Naive thymus-derived CD4-positive, alpha-beta T cell (primary cell): ENCODE results near the gene SLC26A8. TPM values are rescaled to one million over a fixed set of nuclear protein-coding genes. Genes with fewer than 3 reads are reported as not detected.

Source experiments
- ATAC-seq: fragments of 150-1000 bp; cut with Tn5 transposase; 2 replicates; pipeline ENCODE4 v1.10.0; 2021; ENCODE audit warnings: mild to moderate bottlenecking, moderate library complexity
- CTCF ChIA-PET: fragments of 350-600 bp; sonication (Branson Sonifier 250); formaldehyde crosslinking; loops from one replicate; lab custom pipeline; 2021; ENCODE audit warnings: antibody characterized with exemption; lab: Charles Lee
- POLR2A ChIA-PET: fragments of 350-600 bp; sonication (Branson Sonifier 250); formaldehyde crosslinking; loops from one replicate; lab custom pipeline; 2021; ENCODE audit warnings: antibody characterized with exemption, inconsistent platforms; lab: Charles Lee
- DNase-seq, 9 donors: peaks; one replicate each; pipeline versions ENCODE4 v3.0.0 to v3.0.0-alpha.2; 2020 to 2022; ENCODE audit warnings: mixed read lengths in 1 of 9
- H3K27ac ChIP-seq: one replicate; pipeline ENCODE4 v1.7.0; 2013; ENCODE audit warnings: mild to moderate bottlenecking, low read depth, low read length, moderate library complexity
- H3K27me3 ChIP-seq, 2 donors: one replicate each; pipeline ENCODE4 v1.7.0; 2013; ENCODE audit warnings: low read length in 2 of 2, mild to moderate bottlenecking in 2 of 2, moderate library complexity in 2 of 2; ENCODE audit not compliant: control insufficient read depth in 2 of 2, insufficient read depth in 2 of 2
- H3K36me3 ChIP-seq, 3 experiments: 1 replicate in 2 of 3; 2 replicates in 1 of 3; pipeline ENCODE4 v1.7.0; 2013; ENCODE audit warnings: low read length in 3 of 3, mild to moderate bottlenecking in 3 of 3, moderate library complexity in 1 of 3; ENCODE audit not compliant: insufficient read depth in 3 of 3, control insufficient read depth in 2 of 3
- H3K4me1 ChIP-seq, 2 donors: one replicate each; pipeline ENCODE4 v1.7.0; 2013; ENCODE audit warnings: low read length in 2 of 2, mild to moderate bottlenecking in 2 of 2, moderate library complexity in 1 of 2; ENCODE audit not compliant: control insufficient read depth in 2 of 2, insufficient read depth in 2 of 2
- H3K4me3 ChIP-seq: 2 replicates; pipeline ENCODE4 v1.7.0; 2013; ENCODE audit warnings: mild to moderate bottlenecking, low read length
- H3K9me3 ChIP-seq, 3 experiments: 1 replicate in 2 of 3; 2 replicates in 1 of 3; pipeline ENCODE4 v1.7.0; 2013; ENCODE audit warnings: low read length in 3 of 3; ENCODE audit not compliant: control insufficient read depth in 2 of 3
- H3K27ac Mint-ChIP-seq, 9 donors: one replicate each; pipeline ENCODE4 v1.8.0; 2020 to 2022; ENCODE audit warnings: mixed read lengths in 9 of 9, mild to moderate bottlenecking in 8 of 9, moderate library complexity in 5 of 9, inconsistent platforms in 2 of 9
- H3K27me3 Mint-ChIP-seq, 5 donors: one replicate each; pipeline ENCODE4 v1.8.0; 2021 to 2022; ENCODE audit warnings: mixed read lengths in 5 of 5, mild to moderate bottlenecking in 1 of 5
- H3K36me3 Mint-ChIP-seq, 5 donors: one replicate each; pipeline ENCODE4 v1.8.0; 2020 to 2022; ENCODE audit warnings: mixed read lengths in 5 of 5, mild to moderate bottlenecking in 3 of 5, inconsistent platforms in 1 of 5
- H3K4me1 Mint-ChIP-seq, 7 donors: one replicate each; pipeline ENCODE4 v1.8.0; 2020 to 2022; ENCODE audit warnings: mixed read lengths in 7 of 7, mild to moderate bottlenecking in 3 of 7, inconsistent platforms in 1 of 7
- H3K4me3 Mint-ChIP-seq, 10 donors: one replicate each; pipeline ENCODE4 v1.8.0; 2020 to 2022; ENCODE audit warnings: mild to moderate bottlenecking in 10 of 10, mixed read lengths in 10 of 10, moderate library complexity in 6 of 10, inconsistent platforms in 2 of 10
- H3K9me3 Mint-ChIP-seq, 11 donors: one replicate each; pipeline ENCODE4 v1.8.0; 2020 to 2022; ENCODE audit warnings: mixed read lengths in 11 of 11, mild to moderate bottlenecking in 4 of 11, inconsistent platforms in 1 of 11, moderate library complexity in 1 of 11
- intact Hi-C, 2 donors: fragments of 100-400 bp; cut with micrococcal nuclease; formaldehyde crosslinking; loops; one replicate each; pipeline ENCODE4 v1.15.1; 2023
- polyA plus RNA-seq, 2 donors: library from polyadenylated mRNA; unstranded; fragments of 300-500 nt; fragmentation: Illumina TruSeq; gene quantifications; one replicate each; pipeline ENCODE4 v1.2.3, GENCODE V29; 2021
- total RNA-seq, 6 experiments: library from RNA in 5 of 6; stranded (reverse) in 5 of 6; gene quantifications; 1 replicate in 5 of 6; 2 replicates in 1 of 6; pipeline ENCODE4 v1.2.3 and lab custom pipeline; 2021 to 2026

SLC26A8 gene
- total and polyA plus RNA-seq, 7 experiments from 2014 or later, result 0.27 to 0.66 TPM; not detected in 5

DNA sequence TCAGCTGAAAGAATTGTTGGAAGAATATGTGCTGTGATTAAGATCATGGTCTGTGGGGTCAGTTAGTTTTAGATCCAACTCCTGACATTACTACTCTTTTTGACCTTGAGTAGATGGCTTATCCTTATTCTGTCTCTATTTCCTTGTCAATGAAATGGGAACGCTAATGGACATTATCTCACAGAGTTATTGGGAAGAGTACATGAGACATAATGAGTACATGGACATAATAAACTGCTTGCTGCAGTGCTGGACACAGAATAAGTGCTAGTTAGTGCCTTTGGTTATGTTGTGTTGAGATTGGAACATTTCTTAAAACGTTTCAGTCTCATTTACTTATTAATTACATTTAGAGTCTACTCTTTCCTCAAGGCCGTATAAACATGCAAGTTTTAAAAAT lies 45.8 kb upstream of the SLC26A8 start:
- POLR2A ChIA-PET, result no interaction called here
- ATAC-seq, result no peak

GRCh38 chr6:36069573-36069972 lies 45.1 kb upstream of the SLC26A8 start:
- Histone ChIP-seq H3K27ac (no peak overlapping the region), H3K9me3 (no peaks in the 10 kb centered on the region), H3K27me3 (no peaks in the 10 kb centered on the region), H3K36me3 (no peaks in the 10 kb centered on the region), H3K4me1 (peaks cover 0 to 7% of the 10 kb centered on the region in 2 donors), H3K4me3 (no peak overlapping the region)
- ChIA-PET CTCF (interaction anchor here (2.7 kb wide), 1 partner anchor 42 kb away, joined by 10 read pairs; the partner anchor contains the start of gene MAPK14), POLR2A (no interaction called here)
- DNase-seq (no peak), ATAC-seq (no peak)
- intact Hi-C loops, result loop anchor here in 1 of 2 donors (2.0 kb wide), 1 partner anchor 15 kb away; no protein-coding TSS in a partner anchor
- Mint-ChIP-seq H3K9me3 (no peaks in the 10 kb centered on the region), H3K36me3 (peaks cover 0 to 20% (median 8%) of the 10 kb centered on the region in 5 donors), H3K4me1 (peaks cover 36 to 75% (median 68%) of the 10 kb centered on the region in 7 donors), H3K27ac (peak overlapping the region in 2 of 9 donors; percentile 35 to 76), H3K27me3 (no peaks in the 10 kb centered on the region), H3K4me3 (no peak overlapping the region)

More for the DNA sequence above, 45.8 kb upstream of the SLC26A8 start:
- H3K4me3 ChIP-seq, result no peak overlapping the region
- no peak overlapping the region for H3K4me3 Mint-ChIP-seq
- H3K27me3 ChIP-seq, result no peaks in the 10 kb centered on the region
- CTCF ChIA-PET, result interaction anchor here (2.7 kb wide), 1 partner anchor 42 kb away, joined by 10 read pairs; the partner anchor contains the start of gene MAPK14
- H3K4me1 Mint-ChIP-seq, result peaks cover 31 to 70% (median 63%) of the 10 kb centered on the region in 7 donors
- H3K9me3 ChIP-seq, result no peaks in the 10 kb centered on the region
- no peak overlapping the region for H3K27ac ChIP-seq
- DNase-seq, result no peak
- H3K4me1 ChIP-seq, result peaks cover 0 to 1% of the 10 kb centered on the region in 2 donors
- H3K27me3 Mint-ChIP-seq, result no peaks in the 10 kb centered on the region
- intact Hi-C loops, result no loop called here
- H3K9me3 Mint-ChIP-seq, result no peaks in the 10 kb centered on the region
- peaks cover 0 to 15% (median 4%) of the 10 kb centered on the region in 5 donors for H3K36me3 Mint-ChIP-seq
- peak overlapping the region in 3 of 9 donors; percentile 12 to 38 (median 34) for H3K27ac Mint-ChIP-seq
- no peaks in the 10 kb centered on the region for H3K36me3 ChIP-seq

GRCh38 chr6:36068586-36068985 lies 44.1 kb upstream of the SLC26A8 start:
- ChIA-PET CTCF (no interaction called here), POLR2A (no interaction called here)
- intact Hi-C loops, result loop anchor here in 1 of 2 donors (2.0 kb wide), 1 partner anchor 14 kb away; no protein-coding TSS in a partner anchor
- Histone ChIP-seq H3K27ac (no peak overlapping the region), H3K36me3 (no peaks in the 10 kb centered on the region), H3K27me3 (no peaks in the 10 kb centered on the region), H3K9me3 (no peaks in the 10 kb centered on the region), H3K4me3 (no peak overlapping the region), H3K4me1 (peaks cover 0 to 7% of the 10 kb centered on the region in 2 donors)
- Mint-ChIP-seq H3K4me3 (peak overlapping the region in 1 of 10 donors; percentile 11), H3K9me3 (no peaks in the 10 kb centered on the region), H3K4me1 (peaks cover 41 to 85% (median 78%) of the 10 kb centered on the region in 7 donors), H3K27me3 (no peaks in the 10 kb centered on the region), H3K36me3 (peaks cover 0 to 18% (median 9%) of the 10 kb centered on the region in 5 donors), H3K27ac (peak overlapping the region in 5 of 9 donors; percentile 0 to 76 (median 54))
- DNase-seq (no peak), ATAC-seq (no peak)

DNA sequence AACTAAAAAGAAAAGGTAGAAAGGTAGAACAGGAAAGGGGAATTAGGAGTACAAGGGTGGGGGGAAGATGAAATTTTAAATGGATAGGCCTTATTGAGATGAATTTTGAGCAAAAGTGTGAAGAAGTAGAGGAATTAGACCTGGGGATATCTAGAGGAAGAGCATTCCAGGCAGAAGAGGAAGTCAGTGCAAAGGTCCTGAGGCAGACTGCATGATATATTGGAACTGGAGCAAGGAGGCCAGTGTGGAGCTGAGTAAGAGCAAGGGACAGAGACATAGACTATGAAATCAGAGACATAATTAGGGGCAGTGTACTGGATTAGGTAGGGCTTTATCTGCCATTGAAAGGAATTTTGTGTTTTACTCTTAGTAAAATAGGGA lies 43.6 kb upstream of the SLC26A8 start:
- Mint-ChIP-seq H3K9me3 (no peaks in the 10 kb centered on the region), H3K4me3 (no peak overlapping the region), H3K4me1 (peaks cover 43 to 90% (median 78%) of the 10 kb centered on the region in 7 donors), H3K36me3 (peaks cover 0 to 16% (median 9%) of the 10 kb centered on the region in 5 donors), H3K27me3 (no peaks in the 10 kb centered on the region), H3K27ac (peak overlapping the region in 7 of 9 donors; percentile 0 to 76 (median 14))
- H3K27ac ChIP-seq, result no peak overlapping the region
- ChIA-PET POLR2A (no interaction called here), CTCF (no interaction called here)
- ATAC-seq (no peak), DNase-seq (no peak)
- no peaks in the 10 kb centered on the region for H3K36me3 ChIP-seq
- no peaks in the 10 kb centered on the region for H3K9me3 ChIP-seq
- intact Hi-C loops, result loop anchor here in 1 of 2 donors (2.0 kb wide), 1 partner anchor 13 kb away; no protein-coding TSS in a partner anchor
- H3K27me3 ChIP-seq, result no peaks in the 10 kb centered on the region
- H3K4me3 ChIP-seq, result no peak overlapping the region
- peaks cover 0 to 7% of the 10 kb centered on the region in 2 donors for H3K4me1 ChIP-seq

DNA sequence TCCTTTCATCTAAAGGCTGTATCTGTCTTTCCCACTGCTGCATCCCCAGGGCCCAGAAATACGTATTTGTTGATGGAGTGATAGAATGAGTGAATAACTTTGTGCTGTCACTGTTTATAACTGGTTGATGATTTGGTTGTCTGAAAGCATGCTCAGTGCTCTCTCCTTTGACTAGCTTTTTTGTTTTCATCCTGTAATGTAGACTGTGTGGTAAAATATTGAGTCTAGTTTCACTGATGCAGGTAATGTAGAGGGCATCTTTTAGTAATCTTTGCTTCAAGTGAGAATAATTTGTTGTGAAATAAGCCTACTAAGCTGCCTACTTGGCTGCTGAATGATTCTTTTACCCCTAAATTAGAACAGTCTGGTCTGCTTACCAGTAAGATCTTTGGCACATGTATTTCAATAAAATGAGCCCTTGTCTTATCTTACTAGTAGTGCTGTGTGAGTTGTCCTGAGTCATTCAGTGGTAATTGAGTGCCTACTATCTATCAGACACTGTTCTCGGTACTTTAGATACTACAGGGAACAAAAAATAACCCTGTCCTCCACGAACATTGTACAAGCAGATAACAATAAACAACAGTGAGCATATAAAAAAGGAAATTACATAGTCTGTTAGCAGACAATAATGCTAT lies 43.1 kb upstream of the SLC26A8 start:
- CTCF ChIA-PET, result no interaction called here
- H3K36me3 Mint-ChIP-seq, result peaks cover 0 to 20% (median 9%) of the 10 kb centered on the region in 5 donors
- POLR2A ChIA-PET, result no interaction called here

GRCh38 chr6:36066817-36067216 lies 42.4 kb upstream of the SLC26A8 start:
- Mint-ChIP-seq H3K36me3 (peaks cover 0 to 18% (median 9%) of the 10 kb centered on the region in 5 donors), H3K9me3 (no peaks in the 10 kb centered on the region), H3K27ac (peak overlapping the region in 5 of 9 donors; percentile 4 to 76 (median 21)), H3K4me1 (peaks cover 41 to 84% (median 70%) of the 10 kb centered on the region in 7 donors), H3K4me3 (peak overlapping the region in 2 of 10 donors; percentile 7 to 9), H3K27me3 (no peaks in the 10 kb centered on the region)
- Histone ChIP-seq H3K4me1 (peaks cover 0 to 7% of the 10 kb centered on the region in 2 donors), H3K27me3 (no peaks in the 10 kb centered on the region), H3K27ac (no peak overlapping the region), H3K9me3 (no peaks in the 10 kb centered on the region), H3K36me3 (no peaks in the 10 kb centered on the region), H3K4me3 (no peak overlapping the region)
- intact Hi-C loops, result no loop called here
- CTCF ChIA-PET, result no interaction called here
- DNase-seq, result no peak
- POLR2A ChIA-PET, result no interaction called here
- no peak for ATAC-seq

More for the DNA sequence above, 43.1 kb upstream of the SLC26A8 start:
- Histone ChIP-seq H3K27me3 (no peaks in the 10 kb centered on the region), H3K36me3 (no peaks in the 10 kb centered on the region), H3K4me3 (no peak overlapping the region), H3K27ac (no peak overlapping the region), H3K4me1 (peaks cover 0 to 7% of the 10 kb centered on the region in 2 donors), H3K9me3 (no peaks in the 10 kb centered on the region)
- intact Hi-C loops, result loop anchor here in 1 of 2 donors (2.0 kb wide), 1 partner anchor 13 kb away; no protein-coding TSS in a partner anchor
- H3K9me3 Mint-ChIP-seq, result no peaks in the 10 kb centered on the region
- peaks cover 41 to 90% (median 77%) of the 10 kb centered on the region in 7 donors for H3K4me1 Mint-ChIP-seq
- ATAC-seq, result peak; percentile 37
- H3K27ac Mint-ChIP-seq, result peak overlapping the region in 8 of 9 donors; percentile 4 to 79 (median 54)
- H3K4me3 Mint-ChIP-seq, result no peak overlapping the region
- H3K27me3 Mint-ChIP-seq, result no peaks in the 10 kb centered on the region
- DNase-seq, result no peak
